Gastroesophageal sphincter (tissue), 3 donors: ENCODE measurements around the gene HDGF.

Experiments used
- CTCF ChIP-seq, 4 experiments: fragments of 200-600 bp in 2 of 4; fragments of 450-650 bp in 2 of 4; sonication (generic) in 1 of 4; IDR thresholded peaks; one replicate each; pipeline ENCODE4 v1.5.1; 2017 to 2019; ENCODE audit warnings: antibody characterized with exemption in 4 of 4, mild to moderate bottlenecking in 2 of 4, moderate library complexity in 2 of 4
- EP300 ChIP-seq: sonication (generic); formaldehyde crosslinking; IDR thresholded peaks from one replicate; pipeline ENCODE4 v1.6.1; 2017; ENCODE audit warnings: antibody characterized with exemption, mild to moderate bottlenecking
- POLR2A ChIP-seq, 2 donors: fragments of 450-650 bp; IDR thresholded peaks; one replicate each; pipeline ENCODE4 v1.6.1; 2017; ENCODE audit warnings: antibody characterized with exemption in 2 of 2, mild to moderate bottlenecking in 2 of 2, moderate library complexity in 1 of 2

DNA sequence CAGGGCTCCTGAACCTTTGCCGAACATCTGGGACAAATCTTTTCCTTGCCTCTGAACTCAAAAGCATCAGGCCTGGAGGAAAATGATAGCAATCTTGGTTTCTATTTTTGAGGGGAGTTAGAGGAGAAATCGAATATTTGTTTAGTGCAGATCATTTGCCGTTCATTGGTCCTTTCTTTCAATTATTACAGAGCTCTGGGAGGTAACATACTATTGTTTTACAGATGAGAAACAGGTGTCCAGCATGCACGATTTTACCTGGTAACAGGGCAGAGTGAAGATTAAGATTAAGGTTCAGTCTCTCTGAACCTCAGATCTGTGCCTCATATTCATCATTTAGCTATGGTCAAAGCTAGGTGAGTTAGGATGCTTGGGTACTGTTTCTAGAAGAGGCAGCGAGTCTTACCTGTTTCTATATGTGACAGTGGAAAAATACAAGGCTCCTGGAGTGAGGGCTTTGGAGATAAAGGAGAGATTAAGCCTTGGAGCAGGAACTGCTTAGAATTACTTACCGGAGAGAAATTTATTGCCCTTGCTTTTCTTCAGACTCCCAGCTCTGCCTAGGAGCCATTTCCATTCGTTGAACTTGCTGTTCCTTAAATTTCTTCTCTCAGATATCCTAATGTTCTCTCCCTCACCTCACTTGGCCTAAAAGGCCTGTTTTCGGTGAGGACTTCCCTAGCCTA is 17.3 kb upstream of the HDGF start:
- no peak for TF ChIP-seq EP300
- TF ChIP-seq CTCF (IDR thresholded peaks at IDR 0.05): no peak
- no peak for TF ChIP-seq POLR2A (IDR thresholded peaks at IDR 0.05)
